Testis (tissue), 2 donors: Measurements from ENCODE around the gene NHSL1.

Source experiments
- CTCF ChIP-seq, 3 experiments: fragments of 450-650 bp in 2 of 3; fragments of 200-600 bp in 1 of 3; sonication (generic) in 1 of 3; IDR thresholded peaks; one replicate each; pipeline ENCODE4 v1.5.1; 2016 to 2019; ENCODE audit warnings: antibody characterized with exemption in 3 of 3, mild to moderate bottlenecking in 2 of 3, moderate library complexity in 1 of 3
- POLR2A ChIP-seq: fragments of 450-650 bp; IDR thresholded peaks from one replicate; pipeline ENCODE4 v1.6.1; 2017; ENCODE audit warnings: antibody characterized with exemption, mild to moderate bottlenecking, moderate library complexity

- TF ChIP-seq CTCF (IDR thresholded peaks at IDR 0.05) = no peak
- no peak for TF ChIP-seq POLR2A
These were observed 23.3 kb upstream of the NHSL1 start for GRCh38 chr6:138522611-138523010.
